GM12878 (cell line): ENCODE results near the gene CACNA1H. TPM values are rescaled to one million over a fixed set of nuclear protein-coding genes. Genes with fewer than 3 reads are reported as not detected.

ENCODE experiments used
- ATAC-seq: fragments of 200-7000 bp; cut with Tn5 transposase; 3 replicates; pipeline ENCODE4 v1.9.1; 2020; ENCODE audit warnings: mild to moderate bottlenecking, moderate library complexity
- BruUV-seq: library from RNA; stranded (reverse); fragments of 400-500 nt; replicated peaks from 2 replicates; lab custom pipeline; 2021; lab: Mats Ljungman, UMichigan
- CTCF ChIA-PET: fragments of 300-600 bp; sonication (Branson Sonifier 250); formaldehyde crosslinking; extraction: SDS; loops from one replicate; lab custom pipeline; 2021; ENCODE audit warnings: inconsistent platforms; lab: Yijun Ruan, JAX
- POLR2A ChIA-PET: fragments of 350-600 bp; formaldehyde crosslinking; extraction: SDS; loops from one replicate; lab custom pipeline; 2021; ENCODE audit warnings: inconsistent platforms; lab: Charles Lee
- RAD21 ChIA-PET: fragments of 300-600 bp; sonication (Branson Sonifier 250); formaldehyde crosslinking; loops from one replicate; lab custom pipeline; 2023; ENCODE audit warnings: antibody characterized with exemption; ENCODE audit not compliant: unreplicated experiment; lab: Charles Lee
- SMC1A ChIA-PET: fragments of 300-600 bp; sonication (Branson Sonifier 250); formaldehyde crosslinking; loops from one replicate; lab custom pipeline; 2023; ENCODE audit not compliant: unreplicated experiment, uncharacterized antibody; lab: Charles Lee
- DNase-seq: peaks from one replicate; pipeline ENCODE4 v3.0.0-alpha.2; 2011; ENCODE audit warnings: low read depth, low spot score
- FAIRE-seq: peaks from 3 replicates; lab custom pipeline; 2011; peaks lifted over from hg19 to GRCh38; lab: Jason Lieb, UNC
- H2AFZ ChIP-seq: 2 replicates; pipeline ENCODE4 v1.6.0; 2011; ENCODE audit warnings: low read depth, low read length, control low read depth; ENCODE audit not compliant: control insufficient read depth
- H3K27ac ChIP-seq: 2 replicates; pipeline ENCODE4 v1.5.1; 2011; ENCODE audit warnings: control low read depth; ENCODE audit not compliant: control insufficient read depth, insufficient read depth
- H3K27me3 ChIP-seq, 2 experiments: replicated peaks in 1 of 2; 2 replicates each; pipeline versions ENCODE4 v1.6.0 to v1.6.1; 2011; ENCODE audit warnings: low read length in 1 of 2; ENCODE audit not compliant: control insufficient read depth in 2 of 2, insufficient read depth in 2 of 2
- H3K36me3 ChIP-seq, 2 experiments: 2 replicates each; pipeline ENCODE4 v1.5.1; 2011; ENCODE audit warnings: low read length in 1 of 2; ENCODE audit not compliant: control insufficient read depth in 2 of 2, insufficient read depth in 2 of 2
- H3K4me1 ChIP-seq: 2 replicates; pipeline ENCODE4 v1.6.1; 2011; ENCODE audit warnings: mild to moderate bottlenecking, low read length, moderate library complexity, mixed read lengths; ENCODE audit not compliant: control insufficient read depth, insufficient read depth
- H3K4me2 ChIP-seq: 2 replicates; pipeline ENCODE4 v1.6.0; 2011; ENCODE audit warnings: control low read depth; ENCODE audit not compliant: control insufficient read depth, insufficient read depth
- H3K4me3 ChIP-seq: fragments of 200-600 bp; sonication (generic); 2 replicates; pipeline ENCODE4 v1.5.1; 2016
- H3K79me2 ChIP-seq: 2 replicates; pipeline ENCODE4 v1.6.0; 2011; ENCODE audit warnings: low read length; ENCODE audit not compliant: control insufficient read depth, insufficient read depth
- H3K9ac ChIP-seq: 2 replicates; pipeline ENCODE4 v1.8.0; 2011; ENCODE audit warnings: low read length, control low read depth, mixed read lengths; ENCODE audit not compliant: control insufficient read depth, insufficient read depth
- H3K9me3 ChIP-seq: replicated peaks from 3 replicates; pipeline ENCODE4 v1.5.1; 2011; ENCODE audit warnings: mild to moderate bottlenecking, low read length; ENCODE audit not compliant: control insufficient read depth, insufficient read depth
- H4K20me1 ChIP-seq: 2 replicates; pipeline ENCODE4 v1.6.0; 2011; ENCODE audit not compliant: control insufficient read depth, insufficient read depth
- BMI1 ChIP-seq: fragments of 450-650 bp; IDR thresholded peaks from 2 replicates; pipeline ENCODE4 v1.6.1; 2016; ENCODE audit warnings: mild to moderate bottlenecking, moderate library complexity, borderline replicate concordance
- EP300 ChIP-seq, 2 experiments: fragments of 150-350 bp in 1 of 2; IDR thresholded peaks; 2 replicates each; pipeline ENCODE4 v1.6.1; 2011 to 2012; ENCODE audit warnings: low read depth in 2 of 2, low read length in 2 of 2, borderline replicate concordance in 1 of 2, improper control_type of control experiment in 1 of 2, inconsistent platforms in 1 of 2; ENCODE audit not compliant: control insufficient read depth in 1 of 2
- NFYA ChIP-seq: IDR thresholded peaks from 2 replicates; pipeline ENCODE4 v1.6.1; 2011; ENCODE audit warnings: low read depth, mild to moderate bottlenecking, low read length, improper control_type of control experiment, borderline replicate concordance
- NRF1 ChIP-seq: conservative IDR thresholded peaks from 2 replicates; pipeline ENCODE4 v1.6.1; 2011; ENCODE audit warnings: mild to moderate bottlenecking, low read depth, low read length, improper control_type of control experiment
- PAX8 ChIP-seq: fragments of 450-650 bp; IDR thresholded peaks from 2 replicates; pipeline ENCODE4 v1.6.1; 2017; ENCODE audit warnings: mild to moderate bottlenecking, moderate library complexity
- POU2F2 ChIP-seq: IDR thresholded peaks from 3 replicates; pipeline ENCODE4 v1.6.1; 2011; ENCODE audit warnings: low read depth, mild to moderate bottlenecking, low read length, borderline replicate concordance
- WGBS: methylation state at CpG from one replicate; pipeline ENCODE4 v1.1.6; 2016; ENCODE audit warnings: low lambda C conversion rate; ENCODE audit not compliant: insufficient replicate concordance, insufficient coverage; ENCODE audit errors: missing lambda C conversion rate; 5-methylcytosine and 5-hydroxymethylcytosine counted together
- in situ Hi-C: fragments of 300-500 bp; cut with MboI; formaldehyde crosslinking; loops from 9 replicates; pipeline ENCODE4 v1.14.3; 2018; ENCODE audit warnings: mixed read lengths
- intact Hi-C: fragments of 100-400 bp; cut with micrococcal nuclease; formaldehyde crosslinking; loops from one replicate; pipeline ENCODE4 v1.14.2; 2022; ENCODE audit not compliant: unreplicated experiment
- polyA plus RNA-seq, 11 experiments: library from polyadenylated mRNA; depleted of rRNA in 4 of 11; unstranded in 6 of 11; stranded (reverse) in 5 of 11; fragments of >200 nt; fragmentation: Nextera tagmentation in 4 of 11; fragmentation: Illumina TruSeq in 1 of 11; extraction: Ambion mirVana in 4 of 11; extraction: Trizol in 1 of 11; gene quantifications; 1 replicate in 1 of 11; 2 replicates in 10 of 11; pipeline versions ENCODE4 v1.2.1 to v1.2.3, GENCODE V29; 2011 to 2016; ENCODE audit warnings: inconsistent platforms in 2 of 11, missing spikeins in 2 of 11, low read depth in 1 of 11
- total RNA-seq, 4 experiments: library from RNA; depleted of rRNA in 3 of 4; stranded (reverse); fragments of >200 nt in 3 of 4; fragmentation: Illumina TruSeq in 1 of 4; extraction: Trizol in 1 of 4; gene quantifications; 2 replicates each; pipeline versions ENCODE4 v1.2.1 to v1.2.3, GENCODE V29; 2013 to 2021
- TF ChIP-seq, protein P1 (sequence below): fragments of 150-350 bp; IDR thresholded peaks from 2 replicates; pipeline ENCODE4 v1.6.1; 2014; ENCODE audit warnings: mild to moderate bottlenecking, low read depth, low read length
- TF ChIP-seq, protein P2 (sequence below): fragments of 450-650 bp; IDR thresholded peaks from 2 replicates; pipeline ENCODE4 v1.6.1; 2017; ENCODE audit warnings: mild to moderate bottlenecking, moderate library complexity
- TF ChIP-seq, protein P3 (sequence below): IDR thresholded peaks from 2 replicates; pipeline ENCODE4 v1.6.1; 2011; ENCODE audit warnings: low read depth, low read length, improper control_type of control experiment, borderline replicate concordance

Gene CACNA1H
- total and polyA plus RNA-seq, 10 of the 15 experiments (the other 5 are each of a cell fraction or from before 2014, with no cell fraction given), result 0.03 to 0.54 TPM; not detected in 8

DNA sequence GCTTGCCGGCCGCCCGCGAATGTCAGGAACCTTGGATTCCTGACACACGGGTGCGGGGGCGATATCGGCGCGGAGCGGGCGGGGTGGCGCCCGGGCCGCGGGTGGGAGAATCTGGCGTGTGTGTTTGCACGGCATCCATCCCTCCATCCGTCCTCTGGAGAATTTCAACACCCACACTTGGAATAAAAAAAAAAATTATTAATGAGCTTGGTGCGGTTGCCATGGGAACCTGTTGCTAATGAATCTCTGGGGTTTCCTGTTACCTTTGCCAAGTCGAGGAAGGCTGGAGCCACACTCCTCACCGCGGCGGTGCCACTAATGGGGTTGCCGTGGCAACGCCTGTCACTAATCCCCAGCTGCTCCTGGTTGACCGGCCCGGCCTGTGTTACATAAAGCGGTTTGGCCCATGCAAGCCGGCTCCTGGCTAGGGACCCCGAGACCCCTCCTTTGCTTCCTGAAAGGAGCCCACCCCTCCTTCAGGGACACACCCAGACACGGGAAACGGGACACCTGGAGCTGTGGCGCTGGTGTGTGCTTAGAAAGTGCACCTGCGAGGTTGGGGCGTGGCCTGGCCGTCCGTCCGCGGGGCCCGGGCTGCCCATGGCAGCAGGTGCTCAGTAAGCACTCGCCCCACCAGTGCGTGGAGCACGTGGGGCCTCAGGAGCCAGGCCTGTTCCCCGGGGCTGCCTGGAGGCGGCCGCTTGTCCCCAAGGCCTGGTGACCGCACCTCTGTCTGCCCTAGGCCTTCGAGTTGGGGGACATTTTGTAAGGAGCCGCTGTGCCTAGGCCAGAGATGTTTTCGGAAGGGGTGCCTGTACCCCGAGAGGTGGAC is 14.6 kb downstream of the CACNA1H start:
- no peak overlapping the region for H3K9ac ChIP-seq
- SMC1A ChIA-PET, result no interaction called here
- H3K9me3 ChIP-seq, result no peaks in the 10 kb centered on the region

DNA sequence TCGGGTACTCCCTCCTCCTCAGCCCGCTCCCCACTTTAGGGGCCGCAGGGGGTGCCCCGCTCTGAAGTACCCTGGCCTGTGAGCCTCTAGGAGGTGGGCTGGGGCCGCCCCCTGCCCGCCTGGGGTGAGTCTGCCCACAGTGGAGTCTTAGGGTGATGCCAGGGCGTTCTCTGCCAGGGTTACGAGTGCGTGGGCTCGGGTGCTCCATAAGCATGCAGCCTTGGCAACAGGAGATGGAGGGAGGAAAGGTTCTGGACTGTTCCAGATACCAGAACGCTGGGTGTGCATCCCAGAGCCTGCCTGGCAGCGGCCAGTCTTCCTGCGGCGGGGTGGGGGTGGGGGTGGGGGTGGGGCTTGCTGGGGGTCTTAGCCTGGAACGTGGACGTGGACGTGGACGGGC is 15.9 kb downstream of the CACNA1H start:
- Histone ChIP-seq H3K9ac (no peak overlapping the region), H3K4me2 (no peak overlapping the region), H4K20me1 (no peaks in the 10 kb centered on the region), H3K27ac (no peak overlapping the region), H3K79me2 (no peaks in the 10 kb centered on the region), H3K27me3 (no peaks in the 10 kb centered on the region), H3K4me1 (no peaks in the 10 kb centered on the region), H3K36me3 (no peaks in the 10 kb centered on the region), H2AFZ (no peak overlapping the region), H3K4me3 (no peak overlapping the region), H3K9me3 (no peaks in the 10 kb centered on the region)
- 36% methylated on average over 17 of the region's 18 CpGs for WGBS
- intact Hi-C loops (no loop called here), in situ Hi-C loops (no loop called here)
- SMC1A ChIA-PET, result no interaction called here
- CTCF ChIA-PET, result no interaction called here
- RAD21 ChIA-PET, result no interaction called here
- POLR2A ChIA-PET, result no interaction called here
- ATAC-seq, result no peak
- no peak for DNase-seq
- no peak for FAIRE-seq
- no TSS peak for BruUV-seq
- TF ChIP-seq EP300 (IDR thresholded peaks at IDR 0.05; ENCODE audit: borderline replicate concordance in 1 of 2, control insufficient read depth in 1 of 2, low read depth in 2 of 2, low read length in 2 of 2), result no peak
- TF ChIP-seq PAX8, result no peak
- TF ChIP-seq NFYA, result no peak
- TF ChIP-seq NRF1, result no peak
- TF ChIP-seq, protein P1, sequence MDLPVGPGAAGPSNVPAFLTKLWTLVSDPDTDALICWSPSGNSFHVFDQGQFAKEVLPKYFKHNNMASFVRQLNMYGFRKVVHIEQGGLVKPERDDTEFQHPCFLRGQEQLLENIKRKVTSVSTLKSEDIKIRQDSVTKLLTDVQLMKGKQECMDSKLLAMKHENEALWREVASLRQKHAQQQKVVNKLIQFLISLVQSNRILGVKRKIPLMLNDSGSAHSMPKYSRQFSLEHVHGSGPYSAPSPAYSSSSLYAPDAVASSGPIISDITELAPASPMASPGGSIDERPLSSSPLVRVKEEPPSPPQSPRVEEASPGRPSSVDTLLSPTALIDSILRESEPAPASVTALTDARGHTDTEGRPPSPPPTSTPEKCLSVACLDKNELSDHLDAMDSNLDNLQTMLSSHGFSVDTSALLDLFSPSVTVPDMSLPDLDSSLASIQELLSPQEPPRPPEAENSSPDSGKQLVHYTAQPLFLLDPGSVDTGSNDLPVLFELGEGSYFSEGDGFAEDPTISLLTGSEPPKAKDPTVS, result no peak
- TF ChIP-seq POU2F2, result no peak
- TF ChIP-seq, protein P2, sequence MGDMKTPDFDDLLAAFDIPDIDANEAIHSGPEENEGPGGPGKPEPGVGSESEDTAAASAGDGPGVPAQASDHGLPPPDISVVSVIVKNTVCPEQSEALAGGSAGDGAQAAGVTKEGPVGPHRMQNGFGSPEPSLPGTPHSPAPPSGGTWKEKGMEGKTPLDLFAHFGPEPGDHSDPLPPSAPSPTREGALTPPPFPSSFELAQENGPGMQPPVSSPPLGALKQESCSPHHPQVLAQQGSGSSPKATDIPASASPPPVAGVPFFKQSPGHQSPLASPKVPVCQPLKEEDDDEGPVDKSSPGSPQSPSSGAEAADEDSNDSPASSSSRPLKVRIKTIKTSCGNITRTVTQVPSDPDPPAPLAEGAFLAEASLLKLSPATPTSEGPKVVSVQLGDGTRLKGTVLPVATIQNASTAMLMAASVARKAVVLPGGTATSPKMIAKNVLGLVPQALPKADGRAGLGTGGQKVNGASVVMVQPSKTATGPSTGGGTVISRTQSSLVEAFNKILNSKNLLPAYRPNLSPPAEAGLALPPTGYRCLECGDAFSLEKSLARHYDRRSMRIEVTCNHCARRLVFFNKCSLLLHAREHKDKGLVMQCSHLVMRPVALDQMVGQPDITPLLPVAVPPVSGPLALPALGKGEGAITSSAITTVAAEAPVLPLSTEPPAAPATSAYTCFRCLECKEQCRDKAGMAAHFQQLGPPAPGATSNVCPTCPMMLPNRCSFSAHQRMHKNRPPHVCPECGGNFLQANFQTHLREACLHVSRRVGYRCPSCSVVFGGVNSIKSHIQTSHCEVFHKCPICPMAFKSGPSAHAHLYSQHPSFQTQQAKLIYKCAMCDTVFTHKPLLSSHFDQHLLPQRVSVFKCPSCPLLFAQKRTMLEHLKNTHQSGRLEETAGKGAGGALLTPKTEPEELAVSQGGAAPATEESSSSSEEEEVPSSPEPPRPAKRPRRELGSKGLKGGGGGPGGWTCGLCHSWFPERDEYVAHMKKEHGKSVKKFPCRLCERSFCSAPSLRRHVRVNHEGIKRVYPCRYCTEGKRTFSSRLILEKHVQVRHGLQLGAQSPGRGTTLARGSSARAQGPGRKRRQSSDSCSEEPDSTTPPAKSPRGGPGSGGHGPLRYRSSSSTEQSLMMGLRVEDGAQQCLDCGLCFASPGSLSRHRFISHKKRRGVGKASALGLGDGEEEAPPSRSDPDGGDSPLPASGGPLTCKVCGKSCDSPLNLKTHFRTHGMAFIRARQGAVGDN, result no peak

More for the DNA sequence above, 14.6 kb downstream of the CACNA1H start:
- Histone ChIP-seq H3K27me3 (no peaks in the 10 kb centered on the region), H3K4me1 (no peaks in the 10 kb centered on the region), H3K4me2 (no peak overlapping the region), H3K4me3 (no peak overlapping the region), H3K27ac (no peak overlapping the region), H4K20me1 (no peaks in the 10 kb centered on the region), H2AFZ (no peak overlapping the region), H3K36me3 (no peaks in the 10 kb centered on the region), H3K79me2 (no peaks in the 10 kb centered on the region)
- WGBS, result 61% methylated on average over 52 of the region's 52 CpGs
- intact Hi-C loops (no loop called here), in situ Hi-C loops (no loop called here)
- no TSS peak for BruUV-seq
- TF ChIP-seq BMI1, result no peak
- TF ChIP-seq, protein P3, sequence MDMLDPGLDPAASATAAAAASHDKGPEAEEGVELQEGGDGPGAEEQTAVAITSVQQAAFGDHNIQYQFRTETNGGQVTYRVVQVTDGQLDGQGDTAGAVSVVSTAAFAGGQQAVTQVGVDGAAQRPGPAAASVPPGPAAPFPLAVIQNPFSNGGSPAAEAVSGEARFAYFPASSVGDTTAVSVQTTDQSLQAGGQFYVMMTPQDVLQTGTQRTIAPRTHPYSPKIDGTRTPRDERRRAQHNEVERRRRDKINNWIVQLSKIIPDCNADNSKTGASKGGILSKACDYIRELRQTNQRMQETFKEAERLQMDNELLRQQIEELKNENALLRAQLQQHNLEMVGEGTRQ, result no peak
- DNase-seq (no peak), ATAC-seq (no peak), FAIRE-seq (no peak)
- ChIA-PET POLR2A (no interaction called here), RAD21 (no interaction called here), CTCF (no interaction called here)
